ENCODE data around the gene BEST1.

DNA sequence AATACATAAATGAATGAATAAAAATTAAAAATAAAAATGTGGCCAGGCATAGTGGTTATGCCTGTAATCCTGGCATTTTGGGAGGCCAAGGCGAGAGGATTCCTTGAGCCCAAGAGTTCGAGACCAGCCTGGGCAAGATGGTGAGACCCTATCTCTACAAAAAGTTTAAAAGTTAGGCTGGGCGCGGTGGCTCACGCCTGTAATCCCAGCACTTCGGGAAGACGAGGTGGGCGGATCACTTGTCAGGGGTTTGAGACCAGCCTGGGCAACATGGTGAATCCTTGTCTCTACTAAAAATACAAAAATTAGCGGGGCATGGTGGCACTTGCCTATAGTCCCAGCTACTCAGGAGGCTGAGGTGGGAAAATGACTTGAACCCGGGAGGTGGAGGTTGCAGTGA, 9.7 kb upstream of the BEST1 start:
- TF ChIP-seq POLR2A (IDR thresholded peaks at IDR 0.05; ENCODE audit: low read depth, low read length) (no peak), POLR2AphosphoS5 (IDR thresholded peaks at IDR 0.05; ENCODE audit: low read depth, low read length) (no peak), SPI1 (IDR thresholded peaks at IDR 0.05; ENCODE audit: low read depth, low read length) (no peak), TAF1 (IDR thresholded peaks at IDR 0.05; ENCODE audit: low read depth, low read length) (no peak), PAX5 (IDR thresholded peaks at IDR 0.05; ENCODE audit: insufficient read depth, low read length, severe bottlenecking) (no peak), POU2F2 (IDR thresholded peaks at IDR 0.05; ENCODE audit: low read depth, low read length) (no peak)
